GM19463 (cell line): ENCODE results near the gene RASSF10.

ENCODE experiments used
- ATAC-seq: cut with Tn5 transposase; IDR thresholded peaks from one replicate; pipeline ENCODE4 v1.9.1; 2021; ENCODE audit warnings: mild to moderate bottlenecking, moderate library complexity; ENCODE audit not compliant: unreplicated experiment

Gene RASSF10

DNA sequence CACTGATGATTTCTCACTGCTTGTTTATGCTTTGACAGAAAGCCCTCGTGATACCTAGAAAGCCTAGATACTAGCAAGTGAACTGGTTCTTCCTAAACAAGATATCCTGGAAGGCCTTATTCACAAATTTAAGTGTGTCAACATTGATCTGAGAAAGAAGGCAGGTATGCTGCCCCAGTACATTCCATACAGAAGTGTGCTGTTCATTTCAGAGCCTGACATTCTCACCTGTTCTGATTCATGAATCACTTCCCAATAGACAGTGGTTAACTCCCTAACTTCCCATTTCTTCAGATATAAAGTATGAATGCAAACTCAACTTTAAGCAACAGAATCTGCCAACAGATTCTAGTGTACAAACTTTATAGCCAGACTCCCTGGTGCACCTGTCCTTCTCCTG lies 15.5 kb upstream of the RASSF10 start:
- ATAC-seq: no peak

DNA sequence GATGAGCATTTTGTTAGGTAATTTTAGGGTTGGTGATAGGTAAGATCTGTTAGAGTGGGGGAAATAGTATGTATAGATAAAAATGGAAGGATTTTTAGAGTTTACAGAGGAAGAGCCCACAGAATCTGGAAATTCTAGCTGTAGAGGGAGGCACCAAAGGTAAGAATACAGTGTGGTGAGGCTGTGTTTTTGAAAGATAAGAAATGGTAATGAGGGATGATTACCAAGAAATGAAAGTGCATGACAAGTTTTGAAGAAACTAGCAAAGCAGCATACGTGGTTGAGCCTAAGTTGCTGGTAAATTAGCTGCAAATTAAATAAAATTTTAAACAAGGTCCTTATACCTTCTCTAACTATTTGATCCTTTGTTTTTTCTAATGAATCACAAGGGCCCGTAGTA lies 14.6 kb upstream of the RASSF10 start:
- ATAC-seq: no peak

DNA sequence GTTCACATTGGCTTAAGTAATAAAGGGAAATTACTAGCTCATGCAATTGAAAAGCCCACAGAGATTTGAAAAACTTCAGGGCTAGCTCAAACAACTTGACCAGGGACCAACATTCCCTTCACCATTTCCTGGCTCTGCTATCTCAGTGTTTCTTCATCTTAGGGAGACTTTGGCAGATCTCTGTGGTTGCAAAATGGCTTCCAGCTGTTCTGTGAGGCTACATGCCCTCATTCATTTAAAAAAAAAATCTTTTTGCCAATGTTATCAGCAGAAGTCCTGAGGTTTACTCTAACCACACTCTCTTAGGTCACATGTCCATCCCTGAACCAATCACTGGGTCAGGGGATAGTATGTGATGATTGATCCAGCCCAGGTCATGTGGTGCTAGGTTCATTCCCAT lies 13.9 kb upstream of the RASSF10 start:
- no peak for ATAC-seq

DNA sequence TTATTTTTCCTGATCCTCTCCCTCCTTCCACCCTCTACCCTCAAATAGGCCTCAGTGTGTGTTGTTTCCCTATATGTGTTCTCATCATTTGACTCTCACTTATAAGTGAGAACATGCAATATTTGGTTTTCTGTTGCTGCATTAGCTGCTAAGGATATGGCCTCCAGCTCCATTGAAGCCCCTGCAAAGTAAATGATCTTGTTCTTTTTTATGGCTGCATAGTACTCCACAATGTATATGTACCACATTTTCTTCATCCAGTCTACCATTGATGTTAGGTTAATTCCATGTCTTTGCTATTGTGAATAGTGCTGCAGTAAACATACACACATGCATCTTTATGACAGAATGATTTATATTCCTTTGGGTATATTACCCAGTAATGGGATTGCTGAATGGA lies 13.3 kb upstream of the RASSF10 start:
- ATAC-seq: no peak

DNA sequence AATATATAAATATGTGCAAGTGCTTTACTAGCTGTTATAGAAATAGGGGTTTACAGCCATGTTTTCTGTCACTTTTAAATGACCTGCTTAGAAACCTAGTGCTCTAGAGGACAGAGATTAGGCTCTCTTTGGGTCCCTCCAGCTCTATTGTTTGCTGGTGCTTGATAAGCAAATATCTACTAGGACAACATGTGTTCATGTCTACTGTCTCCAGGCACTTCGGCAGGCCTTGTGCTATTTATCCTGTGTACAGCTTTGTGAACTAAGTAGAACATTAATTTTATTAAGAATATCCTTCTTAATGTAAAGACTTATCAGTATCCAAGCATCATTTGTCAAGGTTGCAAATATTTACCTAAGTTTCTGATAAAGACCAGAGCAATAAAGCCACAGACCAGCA lies 11.9 kb upstream of the RASSF10 start:
- ATAC-seq: no peak

DNA sequence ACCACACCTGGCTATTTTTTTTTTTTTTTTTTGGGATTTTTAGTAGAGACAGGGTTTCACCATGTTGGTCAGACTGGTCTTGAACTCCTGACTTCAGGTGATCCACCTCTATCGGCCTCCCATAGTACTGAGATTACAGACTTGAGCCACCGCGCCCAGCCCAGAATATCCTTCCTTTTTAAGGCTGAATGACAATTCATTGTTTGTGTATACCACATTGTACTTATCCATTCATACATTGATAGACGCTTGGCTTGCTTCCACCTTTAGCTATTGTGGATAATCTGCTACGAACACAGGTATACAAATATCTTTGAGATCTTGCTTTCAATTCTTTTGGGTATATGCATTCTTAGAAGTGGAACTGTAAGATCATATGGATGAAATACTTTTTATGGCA lies 10.8 kb upstream of the RASSF10 start:
- ATAC-seq: no peak

DNA sequence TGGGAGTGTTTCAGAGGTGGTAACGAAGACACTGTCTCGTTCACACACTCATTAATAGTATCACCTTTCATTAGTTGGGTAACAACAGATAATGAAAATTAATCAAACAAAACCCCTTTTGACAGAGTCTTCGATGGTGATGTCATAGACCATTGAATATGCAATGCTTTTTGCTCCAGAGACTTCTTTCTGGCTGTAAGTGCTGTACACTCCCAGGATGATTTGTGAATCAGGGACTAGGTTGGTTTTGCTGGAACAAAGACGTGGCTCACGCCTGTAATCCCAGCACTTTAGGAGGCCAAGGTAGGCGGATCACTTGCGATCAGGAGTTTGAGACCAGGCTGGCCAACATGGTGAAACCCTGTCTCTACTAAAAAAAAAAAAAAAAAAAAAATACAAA lies 9.5 kb upstream of the RASSF10 start:
- ATAC-seq: no peak

DNA sequence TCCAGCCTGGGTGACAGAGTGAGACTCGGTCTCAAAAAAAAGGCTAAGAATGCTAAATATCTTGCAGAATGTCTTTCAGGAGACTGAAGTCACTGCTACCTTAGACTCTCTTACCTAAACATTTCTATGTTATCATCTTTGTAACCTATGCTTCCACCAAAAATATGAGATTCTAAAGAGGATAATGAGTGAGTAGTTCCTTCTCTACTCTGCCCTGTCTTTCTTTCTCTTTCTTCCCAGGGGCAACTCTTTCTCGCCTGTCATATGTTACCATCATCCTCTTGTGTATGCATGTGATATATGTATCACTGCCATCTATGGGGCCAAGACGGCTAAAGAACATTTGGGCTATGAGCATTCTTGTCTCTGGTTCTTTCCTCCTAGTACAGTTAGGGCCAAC lies 9.0 kb upstream of the RASSF10 start:
- ATAC-seq: peak; percentile 11

DNA sequence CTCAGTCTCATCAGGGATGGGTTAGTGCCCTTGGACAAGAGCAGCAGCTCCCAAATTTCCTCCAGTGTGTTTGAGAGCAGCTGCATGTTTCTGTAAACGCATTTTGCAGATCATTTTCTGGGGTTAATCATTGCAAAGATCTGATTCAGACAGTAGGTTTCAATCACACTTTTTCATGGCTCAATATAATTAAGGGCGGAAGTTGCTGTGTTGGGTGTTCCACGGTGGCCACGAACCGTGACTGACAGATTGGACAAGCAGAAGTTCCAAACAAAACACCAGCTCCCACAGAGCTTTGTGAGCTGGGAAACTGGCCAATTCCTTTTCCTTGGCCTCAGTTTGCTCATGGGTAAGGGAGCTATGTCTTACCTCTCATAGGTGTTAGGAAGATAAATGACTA lies 8.4 kb upstream of the RASSF10 start:
- ATAC-seq: peak; percentile 70

DNA sequence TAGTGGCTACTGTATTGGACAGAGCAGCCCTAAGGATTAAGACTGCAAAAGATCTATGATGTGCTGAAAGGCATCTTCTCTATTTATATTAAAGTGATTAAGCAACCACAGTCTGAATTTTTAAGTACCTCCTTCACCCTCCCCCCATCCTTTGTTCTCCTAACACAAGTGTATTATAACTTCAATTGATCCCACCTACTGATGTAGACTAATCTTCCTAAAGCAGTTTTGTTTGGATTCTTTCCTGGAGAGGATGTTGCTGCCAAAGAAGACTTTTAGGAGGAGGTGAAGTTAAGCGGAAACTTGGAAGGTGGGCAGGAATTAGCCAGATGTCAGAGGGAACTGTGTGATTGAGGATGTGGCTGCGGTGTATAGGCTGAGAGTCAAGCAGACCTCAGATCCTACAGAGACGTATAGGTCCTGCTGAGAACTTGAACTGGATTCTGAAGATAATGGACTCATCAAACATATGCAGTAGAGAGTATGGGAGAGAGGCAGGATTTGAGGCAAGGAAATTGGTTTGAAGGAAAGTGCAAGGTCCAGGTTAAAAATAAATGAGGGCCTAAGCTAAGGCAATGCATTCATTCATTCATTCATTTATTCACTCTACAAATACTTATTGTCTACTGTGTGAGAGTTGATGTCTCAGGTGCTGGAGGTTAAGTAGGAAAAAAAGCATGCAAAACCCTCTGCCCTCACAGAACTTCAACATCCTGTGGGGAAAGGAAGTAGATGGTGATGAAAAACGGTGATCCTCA lies 5.2 kb upstream of the RASSF10 start:
- no peak for ATAC-seq

DNA sequence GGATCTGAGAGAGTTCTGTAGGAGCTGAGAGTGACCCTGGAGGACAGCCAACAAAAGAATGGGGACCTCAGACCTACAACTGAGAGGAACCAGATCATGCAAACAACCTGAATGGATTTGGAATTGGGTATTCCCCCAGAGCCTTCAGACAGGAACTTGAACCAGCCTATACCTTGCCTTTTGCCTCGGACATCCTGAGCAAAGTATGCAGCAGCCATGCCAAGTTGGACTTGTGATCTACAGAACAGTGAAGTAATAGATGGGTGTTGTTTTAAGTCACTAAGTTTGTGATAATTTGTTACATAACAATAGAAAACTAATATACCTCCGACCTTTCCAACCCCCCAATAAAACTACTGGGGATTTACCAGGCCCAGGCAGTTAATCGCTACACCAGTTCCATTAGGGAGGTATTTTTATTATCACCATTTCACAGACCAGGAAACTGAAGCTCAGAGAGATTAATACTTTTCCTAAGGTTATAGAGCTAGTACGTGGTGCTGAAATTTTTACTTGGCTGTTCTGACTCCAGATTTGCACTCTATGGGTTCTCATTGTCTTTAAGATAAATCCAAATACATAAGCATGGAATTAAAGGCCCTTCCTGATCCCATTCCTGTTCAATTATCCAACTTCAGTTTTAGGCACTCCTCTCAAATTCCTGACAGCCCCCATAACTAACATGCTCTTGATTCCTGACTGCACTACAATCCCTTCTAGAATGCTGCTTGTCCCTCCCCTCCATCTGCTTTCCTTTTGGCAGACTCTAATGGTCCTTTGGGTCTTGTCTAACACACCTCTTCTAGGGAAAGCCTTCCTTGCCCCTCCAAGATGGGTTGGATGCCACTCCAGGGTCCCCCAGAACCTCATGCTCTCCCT lies 1.7 kb upstream of the RASSF10 start:
- ATAC-seq: no peak

DNA sequence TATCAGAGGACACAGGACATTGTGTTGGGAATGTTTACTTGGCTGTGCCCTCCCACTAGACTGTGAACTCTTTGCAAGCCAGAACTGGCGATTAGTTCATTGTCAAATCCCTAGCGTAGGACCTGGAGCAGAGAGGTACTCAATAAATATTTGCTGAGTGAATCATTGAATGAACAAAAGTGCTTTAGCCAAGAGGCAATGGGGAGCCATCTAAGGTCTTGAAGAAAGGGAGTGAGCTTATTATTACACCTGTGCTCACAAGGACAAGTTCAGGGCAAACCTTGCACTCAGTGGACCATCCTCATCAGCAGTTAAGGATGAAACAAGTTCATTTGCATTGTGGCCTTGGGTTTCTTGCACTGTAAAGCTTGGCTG lies 1.1 kb upstream of the RASSF10 start:
- no peak for ATAC-seq

DNA sequence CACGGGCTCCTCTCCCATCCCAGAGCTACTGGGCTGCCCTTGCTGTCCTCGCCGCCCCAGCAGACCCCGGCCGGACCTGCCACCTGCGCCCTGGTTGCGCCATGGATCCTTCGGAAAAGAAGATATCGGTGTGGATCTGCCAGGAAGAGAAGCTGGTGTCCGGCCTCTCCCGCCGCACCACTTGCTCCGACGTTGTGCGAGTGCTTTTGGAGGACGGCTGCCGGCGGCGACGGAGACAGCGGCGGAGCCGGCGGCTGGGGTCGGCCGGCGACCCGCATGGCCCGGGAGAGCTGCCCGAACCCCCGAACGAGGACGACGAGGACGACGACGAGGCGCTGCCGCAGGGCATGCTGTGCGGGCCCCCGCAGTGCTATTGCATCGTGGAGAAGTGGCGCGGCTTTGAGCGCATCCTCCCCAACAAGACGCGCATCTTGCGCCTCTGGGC lies 382 bp downstream of the RASSF10 start:
- no peak for ATAC-seq

DNA sequence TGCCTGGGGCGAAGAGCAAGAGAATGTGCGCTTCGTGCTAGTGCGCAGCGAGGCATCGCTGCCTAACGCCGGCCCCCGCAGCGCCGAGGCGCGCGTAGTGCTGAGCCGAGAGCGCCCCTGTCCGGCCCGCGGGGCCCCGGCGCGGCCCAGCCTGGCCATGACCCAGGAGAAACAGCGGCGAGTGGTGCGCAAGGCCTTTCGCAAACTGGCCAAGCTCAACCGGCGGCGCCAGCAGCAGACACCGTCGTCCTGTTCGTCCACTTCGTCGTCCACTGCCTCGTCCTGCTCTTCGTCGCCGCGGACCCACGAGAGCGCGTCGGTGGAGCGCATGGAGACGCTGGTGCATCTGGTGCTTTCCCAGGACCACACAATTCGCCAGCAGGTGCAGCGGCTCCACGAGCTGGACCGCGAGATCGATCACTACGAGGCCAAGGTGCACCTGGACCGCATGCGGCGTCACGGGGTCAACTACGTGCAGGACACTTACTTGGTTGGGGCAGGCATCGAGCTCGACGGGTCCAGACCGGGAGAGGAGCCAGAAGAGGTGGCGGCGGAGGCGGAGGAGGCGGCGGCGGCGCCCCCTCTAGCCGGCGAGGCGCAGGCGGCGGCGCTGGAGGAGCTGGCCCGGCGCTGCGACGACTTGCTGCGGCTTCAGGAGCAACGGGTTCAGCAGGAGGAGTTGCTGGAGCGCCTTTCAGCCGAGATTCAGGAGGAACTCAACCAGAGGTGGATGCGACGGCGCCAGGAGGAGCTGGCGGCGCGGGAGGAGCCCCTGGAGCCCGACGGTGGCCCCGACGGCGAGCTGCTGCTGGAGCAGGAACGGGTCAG lies 1.0 kb downstream of the RASSF10 start:
- no peak for ATAC-seq

DNA sequence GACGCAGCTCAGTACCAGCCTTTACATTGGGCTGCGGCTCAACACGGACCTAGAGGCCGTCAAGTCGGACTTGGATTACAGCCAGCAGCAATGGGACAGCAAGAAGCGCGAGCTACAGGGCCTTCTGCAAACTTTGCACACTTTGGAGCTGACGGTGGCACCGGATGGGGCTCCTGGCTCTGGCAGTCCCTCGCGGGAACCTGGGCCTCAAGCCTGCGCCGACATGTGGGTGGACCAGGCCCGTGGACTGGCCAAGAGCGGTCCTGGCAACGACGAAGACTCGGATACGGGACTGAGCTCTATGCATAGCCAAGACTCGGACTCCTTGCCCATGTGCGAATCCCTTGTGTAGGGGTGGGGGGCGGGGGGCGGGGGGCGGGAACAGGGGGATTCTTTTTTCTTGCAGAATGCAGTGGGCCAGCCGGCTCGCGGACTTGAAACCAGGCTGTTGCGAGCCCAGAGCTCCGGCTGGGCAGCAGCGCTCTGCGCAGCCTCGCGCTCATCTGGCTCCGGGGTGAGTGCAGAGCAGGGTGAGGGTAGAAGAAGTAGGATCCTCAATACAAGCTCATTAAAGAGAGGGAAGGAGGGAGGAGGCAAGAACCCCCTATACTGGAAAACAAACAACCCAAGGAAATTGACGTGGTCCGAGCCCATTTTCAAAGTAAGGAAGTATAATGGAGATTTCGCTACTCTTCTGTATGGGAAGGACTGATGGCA lies 1.8 kb downstream of the RASSF10 start:
- no peak for ATAC-seq

DNA sequence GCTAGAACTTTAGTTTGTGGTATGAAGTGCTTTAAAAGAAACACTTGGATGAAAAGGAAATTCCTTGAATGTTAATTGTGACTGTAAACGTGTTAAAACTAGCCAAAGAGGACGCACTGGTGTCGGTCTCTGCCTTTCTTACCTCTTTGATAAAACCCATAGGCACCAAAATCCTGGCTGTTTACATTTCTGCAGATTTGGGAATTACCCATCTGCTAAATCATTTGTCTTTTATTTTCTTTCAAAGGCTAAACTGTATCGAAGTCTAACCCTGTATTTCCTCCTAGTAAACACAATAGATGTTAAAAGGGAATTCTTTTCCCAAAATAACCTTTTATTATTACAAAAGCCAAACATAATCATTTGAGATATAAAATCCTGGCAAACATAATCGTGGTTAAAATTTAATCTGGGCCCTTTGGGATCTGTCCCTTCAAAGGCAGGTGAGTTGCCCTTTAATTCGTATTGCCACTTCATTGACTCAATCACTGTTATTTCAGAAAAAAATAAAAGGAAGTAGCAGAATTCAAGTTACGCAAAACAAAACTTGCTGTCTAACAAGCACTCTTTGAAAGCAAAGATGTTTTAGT lies 2.4 kb downstream of the RASSF10 start:
- no peak for ATAC-seq

DNA sequence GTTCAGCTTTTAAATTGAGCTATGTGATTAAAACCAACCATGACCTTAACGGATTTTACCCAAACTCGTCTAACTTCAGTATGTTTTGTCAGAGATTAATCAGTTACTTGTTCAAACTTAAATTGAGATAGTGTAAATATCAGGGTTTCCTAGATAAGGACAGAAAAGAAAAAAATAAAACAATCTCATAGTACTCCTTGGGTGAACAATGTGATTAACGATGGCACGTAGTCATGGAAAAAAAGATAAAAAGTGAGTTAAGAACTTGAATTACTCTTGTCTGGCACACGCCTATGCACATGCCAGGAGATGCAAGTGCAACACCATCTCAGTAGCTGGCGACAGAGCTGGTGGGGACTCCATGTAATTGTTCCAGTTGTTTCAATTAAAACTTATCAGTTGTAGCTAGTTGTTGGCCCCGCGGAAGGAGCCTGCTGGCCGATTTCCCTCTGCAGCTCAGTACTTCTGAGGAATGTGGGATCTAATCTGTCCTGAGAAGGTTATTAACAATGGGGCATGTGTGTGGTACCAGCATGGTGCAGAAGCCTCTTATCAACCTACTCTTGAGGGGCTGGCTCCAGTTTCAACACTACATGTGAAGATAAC lies 3.0 kb downstream of the RASSF10 start:
- ATAC-seq: no peak

DNA sequence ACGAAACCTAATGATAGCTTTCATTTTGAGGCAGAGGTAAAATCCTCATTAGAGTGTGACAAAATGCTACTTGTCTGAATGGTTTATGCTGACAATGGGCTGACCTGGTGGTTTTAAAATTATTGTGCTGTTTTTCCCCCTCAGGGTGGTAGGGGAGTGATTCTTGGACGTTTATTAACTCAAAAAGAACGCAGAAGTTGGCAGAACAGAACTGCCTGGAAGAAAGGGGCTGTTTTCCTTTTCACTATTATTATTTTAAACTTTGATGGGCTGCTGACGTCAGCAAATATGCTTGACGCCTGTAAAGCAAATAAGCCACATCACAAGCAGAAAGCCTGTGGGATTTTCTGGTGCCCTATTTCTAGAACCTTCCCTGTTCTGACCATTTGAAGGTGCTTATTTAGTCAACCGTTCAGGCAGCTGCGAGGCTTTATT lies 4.0 kb downstream of the RASSF10 start:
- ATAC-seq: peak; percentile 33

DNA sequence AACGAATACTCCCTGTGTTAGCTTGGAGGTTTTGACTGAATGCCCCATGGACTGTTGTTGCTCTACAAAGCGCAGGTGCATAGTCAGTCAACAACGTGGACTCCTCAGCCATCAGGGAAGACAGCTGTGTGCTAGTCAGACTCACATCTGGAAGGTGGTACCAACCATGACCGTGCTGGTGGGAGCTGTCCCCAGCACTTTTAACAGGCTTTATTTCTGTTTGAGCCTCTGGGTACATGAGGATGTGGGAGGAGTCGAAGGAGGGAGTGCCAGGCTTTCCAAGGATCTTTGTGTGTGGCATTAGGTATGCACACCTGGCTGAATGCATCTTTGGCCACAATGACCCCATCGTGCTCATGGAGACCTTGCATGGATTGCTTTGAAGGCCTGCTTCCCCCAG lies 6.6 kb downstream of the RASSF10 start:
- ATAC-seq: no peak

DNA sequence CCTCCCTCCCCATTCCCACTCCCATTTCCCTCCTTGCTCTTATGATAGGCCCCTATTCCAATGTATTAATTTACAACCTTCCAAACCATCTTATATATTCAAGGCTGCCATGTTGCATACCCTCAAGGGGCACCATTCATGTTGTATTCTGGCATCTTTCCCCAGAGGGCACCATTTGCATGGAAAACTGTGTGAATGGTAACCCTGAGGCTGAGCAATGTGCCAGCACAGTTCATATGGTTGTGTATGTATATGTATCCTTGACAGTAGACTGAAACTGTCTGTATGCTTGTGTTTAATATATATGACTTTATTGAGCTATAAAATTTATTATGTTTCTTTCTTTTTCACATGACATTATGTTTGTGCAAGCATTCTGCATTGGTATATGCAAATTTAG lies 7.3 kb downstream of the RASSF10 start:
- no peak for ATAC-seq
